ENCODE data around the gene ATP6V1F.

ATP6V1F gene

DNA sequence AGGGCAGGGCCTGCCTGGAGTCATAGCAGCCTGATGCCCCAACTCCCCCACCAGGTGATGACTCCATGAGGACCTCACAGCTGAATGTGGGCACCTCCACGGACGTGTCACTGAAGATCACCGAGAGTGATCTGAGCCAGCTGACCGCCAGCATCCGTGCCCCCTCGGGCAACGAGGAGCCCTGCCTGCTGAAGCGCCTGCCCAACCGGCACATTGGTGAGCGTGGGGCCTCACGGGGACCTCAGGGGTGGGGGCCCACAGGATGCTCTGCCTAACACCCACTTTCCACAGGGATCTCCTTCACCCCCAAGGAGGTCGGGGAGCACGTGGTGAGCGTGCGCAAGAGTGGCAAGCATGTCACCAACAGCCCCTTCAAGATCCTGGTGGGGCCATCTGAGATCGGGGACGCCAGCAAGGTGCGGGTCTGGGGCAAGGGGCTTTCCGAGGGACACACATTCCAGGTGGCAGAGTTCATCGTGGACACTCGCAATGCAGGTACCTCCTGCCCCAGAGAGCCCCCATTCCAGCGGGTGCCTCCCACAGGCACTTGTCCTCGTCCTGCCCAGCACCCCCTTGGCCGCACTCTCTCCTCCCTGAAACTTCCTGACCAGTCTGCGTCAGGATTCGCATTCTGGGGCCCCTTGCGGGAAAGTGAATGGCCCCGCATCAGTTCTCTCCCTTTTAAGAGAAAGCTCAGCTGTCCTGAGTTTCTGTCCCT is 10.0 kb upstream of the ATP6V1F start:
- CTCF ChIA-PET = interaction anchor here (0.7 kb wide), 1 partner anchor 11 kb away, joined by 3 read pairs; no protein-coding TSS in a partner anchor
- TF ChIP-seq CTCF (IDR thresholded peaks at IDR 0.05; ENCODE audit: control extremely low read depth, extremely low read depth, low read depth, missing control alignments) = no peak
- DNase-seq (ENCODE audit: extremely low spot score) = no peak
- POLR2A ChIA-PET = no interaction called here

- no peak for TF ChIP-seq CTCF (IDR thresholded peaks at IDR 0.05; ENCODE audit: control extremely low read depth, extremely low read depth, low read depth, missing control alignments)
- POLR2A ChIA-PET = no interaction called here
- CTCF ChIA-PET = no interaction called here
- DNase-seq (ENCODE audit: extremely low spot score) = no peak
Observed at GRCh38 chr7:128853799-128854198, 8.9 kb upstream of the ATP6V1F start.

- TF ChIP-seq CTCF (IDR thresholded peaks at IDR 0.05; ENCODE audit: control extremely low read depth, extremely low read depth, low read depth, missing control alignments) = no peak
- ChIA-PET POLR2A (no interaction called here), CTCF (no interaction called here)
- DNase-seq (ENCODE audit: extremely low spot score) = no peak
Observed at GRCh38 chr7:128854396-128854795, 8.3 kb upstream of the ATP6V1F start.

- no peak for TF ChIP-seq CTCF (IDR thresholded peaks at IDR 0.05; ENCODE audit: control extremely low read depth, extremely low read depth, low read depth, missing control alignments)
- no peak for DNase-seq (ENCODE audit: extremely low spot score)
- ChIA-PET POLR2A (no interaction called here), CTCF (interaction anchor here (1.1 kb wide), 1 partner anchor 13 kb away, joined by 3 read pairs; no protein-coding TSS in a partner anchor)
Observed at GRCh38 chr7:128855559-128855958, 7.1 kb upstream of the ATP6V1F start.

DNA sequence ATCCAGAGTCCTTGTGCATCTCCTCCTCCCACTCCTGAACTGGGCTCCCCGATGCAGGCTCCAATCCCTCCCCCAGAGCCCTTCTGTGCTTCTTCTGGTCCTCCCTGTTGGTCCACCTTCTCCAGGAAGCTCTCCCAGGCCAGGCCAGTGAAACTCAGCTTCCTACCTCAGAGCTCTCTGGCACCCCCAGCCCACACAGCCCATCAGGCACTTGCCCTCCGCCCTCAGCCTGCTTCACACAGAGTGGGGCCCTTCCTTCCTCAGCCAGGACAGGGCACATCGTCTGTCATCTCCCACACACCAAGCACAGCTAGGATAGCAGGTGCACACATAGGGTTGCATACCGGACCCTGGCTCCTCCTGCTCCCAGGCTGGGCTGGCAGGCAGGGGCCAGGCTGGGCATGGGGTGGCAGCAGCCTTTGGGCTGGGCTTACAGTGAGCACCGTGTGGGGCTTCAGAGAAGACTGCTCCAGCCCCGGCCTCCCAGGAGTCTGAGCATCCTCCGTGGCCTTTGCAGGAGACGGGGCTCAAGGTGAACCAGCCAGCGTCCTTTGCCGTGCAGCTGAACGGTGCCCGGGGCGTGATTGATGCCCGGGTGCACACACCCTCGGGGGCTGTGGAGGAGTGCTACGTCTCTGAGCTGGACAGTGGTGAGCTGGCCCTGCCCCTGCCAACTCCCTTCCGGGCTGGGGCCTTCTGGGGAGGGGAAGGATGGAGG is 6.5 kb upstream of the ATP6V1F start:
- CTCF ChIA-PET = interaction anchor here (1.1 kb wide), 1 partner anchor 13 kb away, joined by 3 read pairs; no protein-coding TSS in a partner anchor
- POLR2A ChIA-PET = no interaction called here
- DNase-seq (ENCODE audit: extremely low spot score) = no peak
- TF ChIP-seq CTCF (IDR thresholded peaks at IDR 0.05; ENCODE audit: control extremely low read depth, extremely low read depth, low read depth, missing control alignments) = no peak

DNA sequence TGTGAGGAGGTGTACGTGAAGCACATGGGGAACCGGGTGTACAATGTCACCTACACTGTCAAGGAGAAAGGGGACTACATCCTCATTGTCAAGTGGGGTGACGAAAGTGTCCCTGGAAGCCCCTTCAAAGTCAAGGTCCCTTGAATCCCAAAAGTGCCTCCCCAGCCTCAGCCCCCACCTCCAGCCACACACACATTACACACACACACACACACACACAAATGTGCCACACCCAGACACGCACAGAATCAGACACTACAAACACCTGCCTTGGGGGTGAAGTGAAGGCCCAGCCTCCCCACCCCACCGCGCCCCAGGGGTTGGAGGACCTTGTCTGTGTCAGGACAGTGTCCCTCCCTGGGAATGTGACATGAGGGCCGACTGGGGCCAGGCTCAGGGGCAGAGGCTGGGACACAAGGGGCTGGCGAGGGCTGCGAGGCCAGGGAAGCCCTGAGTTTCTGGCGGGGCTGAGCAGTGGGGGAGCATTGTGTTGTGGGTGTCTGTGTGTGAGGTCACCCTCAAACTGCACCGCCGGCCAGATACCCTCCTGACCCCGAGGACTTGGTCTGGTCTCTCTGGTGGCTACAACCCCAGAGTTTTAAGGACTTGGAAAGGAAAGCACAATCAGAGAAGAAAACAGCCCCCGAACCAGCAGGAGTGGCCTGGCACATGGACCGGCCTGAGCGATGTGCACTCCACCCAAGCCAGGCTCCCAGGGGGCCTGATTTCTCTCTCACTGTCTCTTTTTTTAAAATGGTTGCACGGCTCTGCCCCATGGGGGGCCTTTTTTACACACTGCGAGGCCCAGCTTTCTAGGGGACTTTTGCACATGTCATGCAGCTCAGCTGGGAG is 4.0 kb upstream of the ATP6V1F start:
- TF ChIP-seq CTCF (IDR thresholded peaks at IDR 0.05; ENCODE audit: control extremely low read depth, extremely low read depth, low read depth, missing control alignments) = no peak
- DNase-seq (ENCODE audit: extremely low spot score) = no peak
- ChIA-PET CTCF (interaction anchor here (1.3 to 4.5 kb wide), 3 partner anchors 13 to 18 kb away, joined by 3 to 20 read pairs (median 5); no protein-coding TSS in a partner anchor), POLR2A (no interaction called here)

Data from GM10248 (cell line).